GM12878 (cell line): Measurements from ENCODE around the gene SSBP4. TPM values are rescaled to one million over a fixed set of nuclear protein-coding genes. Genes with fewer than 3 reads are reported as not detected.

Source experiments
- ATAC-seq: fragments of 200-7000 bp; cut with Tn5 transposase; 3 replicates; pipeline ENCODE4 v1.9.1; 2020; ENCODE audit warnings: mild to moderate bottlenecking, moderate library complexity
- BruUV-seq: library from RNA; stranded (reverse); fragments of 400-500 nt; replicated peaks from 2 replicates; lab custom pipeline; 2021; lab: Mats Ljungman, UMichigan
- CTCF ChIA-PET: fragments of 300-600 bp; sonication (Branson Sonifier 250); formaldehyde crosslinking; extraction: SDS; loops from one replicate; lab custom pipeline; 2021; ENCODE audit warnings: inconsistent platforms; lab: Yijun Ruan, JAX
- POLR2A ChIA-PET: fragments of 350-600 bp; formaldehyde crosslinking; extraction: SDS; loops from one replicate; lab custom pipeline; 2021; ENCODE audit warnings: inconsistent platforms; lab: Charles Lee
- RAD21 ChIA-PET: fragments of 300-600 bp; sonication (Branson Sonifier 250); formaldehyde crosslinking; loops from one replicate; lab custom pipeline; 2023; ENCODE audit warnings: antibody characterized with exemption; ENCODE audit not compliant: unreplicated experiment; lab: Charles Lee
- SMC1A ChIA-PET: fragments of 300-600 bp; sonication (Branson Sonifier 250); formaldehyde crosslinking; loops from one replicate; lab custom pipeline; 2023; ENCODE audit not compliant: unreplicated experiment, uncharacterized antibody; lab: Charles Lee
- DNase-seq: peaks from one replicate; pipeline ENCODE4 v3.0.0-alpha.2; 2011; ENCODE audit warnings: low read depth, low spot score
- FAIRE-seq: peaks from 3 replicates; lab custom pipeline; 2011; peaks lifted over from hg19 to GRCh38; lab: Jason Lieb, UNC
- H2AFZ ChIP-seq: 2 replicates; pipeline ENCODE4 v1.6.0; 2011; ENCODE audit warnings: low read depth, low read length, control low read depth; ENCODE audit not compliant: control insufficient read depth
- H3K27ac ChIP-seq: 2 replicates; pipeline ENCODE4 v1.5.1; 2011; ENCODE audit warnings: control low read depth; ENCODE audit not compliant: control insufficient read depth, insufficient read depth
- H3K27me3 ChIP-seq, 2 experiments: replicated peaks in 1 of 2; 2 replicates each; pipeline versions ENCODE4 v1.6.0 to v1.6.1; 2011; ENCODE audit warnings: low read length in 1 of 2; ENCODE audit not compliant: control insufficient read depth in 2 of 2, insufficient read depth in 2 of 2
- H3K36me3 ChIP-seq, 2 experiments: 2 replicates each; pipeline ENCODE4 v1.5.1; 2011; ENCODE audit warnings: low read length in 1 of 2; ENCODE audit not compliant: control insufficient read depth in 2 of 2, insufficient read depth in 2 of 2
- H3K4me1 ChIP-seq: 2 replicates; pipeline ENCODE4 v1.6.1; 2011; ENCODE audit warnings: mild to moderate bottlenecking, low read length, moderate library complexity, mixed read lengths; ENCODE audit not compliant: control insufficient read depth, insufficient read depth
- H3K4me2 ChIP-seq: 2 replicates; pipeline ENCODE4 v1.6.0; 2011; ENCODE audit warnings: control low read depth; ENCODE audit not compliant: control insufficient read depth, insufficient read depth
- H3K4me3 ChIP-seq: fragments of 200-600 bp; sonication (generic); 2 replicates; pipeline ENCODE4 v1.5.1; 2016
- H3K79me2 ChIP-seq: 2 replicates; pipeline ENCODE4 v1.6.0; 2011; ENCODE audit warnings: low read length; ENCODE audit not compliant: control insufficient read depth, insufficient read depth
- H3K9ac ChIP-seq: 2 replicates; pipeline ENCODE4 v1.8.0; 2011; ENCODE audit warnings: low read length, control low read depth, mixed read lengths; ENCODE audit not compliant: control insufficient read depth, insufficient read depth
- H3K9me3 ChIP-seq: replicated peaks from 3 replicates; pipeline ENCODE4 v1.5.1; 2011; ENCODE audit warnings: mild to moderate bottlenecking, low read length; ENCODE audit not compliant: control insufficient read depth, insufficient read depth
- H4K20me1 ChIP-seq: 2 replicates; pipeline ENCODE4 v1.6.0; 2011; ENCODE audit not compliant: control insufficient read depth, insufficient read depth
- ATF7 ChIP-seq: fragments of 450-650 bp; IDR thresholded peaks from 2 replicates; pipeline ENCODE4 v1.6.1; 2016; ENCODE audit warnings: low read depth, mild to moderate bottlenecking
- BHLHE40 ChIP-seq, 2 experiments: fragments of 450-650 bp in 1 of 2; IDR thresholded peaks; 2 replicates each; pipeline ENCODE4 v1.6.1; 2011 to 2017; ENCODE audit warnings: low read depth in 2 of 2, borderline replicate concordance in 1 of 2, improper control_type of control experiment in 1 of 2, low read length in 1 of 2, mild to moderate bottlenecking in 1 of 2
- BRCA1 ChIP-seq: IDR thresholded peaks from 2 replicates; pipeline ENCODE4 v1.6.1; 2011; ENCODE audit warnings: low read depth, low read length, improper control_type of control experiment
- CHD2 ChIP-seq: IDR thresholded peaks from 2 replicates; pipeline ENCODE4 v1.6.1; 2011; ENCODE audit warnings: low read depth, low read length, improper control_type of control experiment, borderline replicate concordance
- CREB1 ChIP-seq: IDR thresholded peaks from 2 replicates; pipeline ENCODE4 v1.6.1; 2012; ENCODE audit warnings: low read depth, mild to moderate bottlenecking, inconsistent platforms
- E2F4 ChIP-seq: IDR thresholded peaks from 2 replicates; pipeline ENCODE4 v1.6.1; 2012; ENCODE audit warnings: low read depth, low read length, improper control_type of control experiment
- EP300 ChIP-seq, 2 experiments: fragments of 150-350 bp in 1 of 2; IDR thresholded peaks; 2 replicates each; pipeline ENCODE4 v1.6.1; 2011 to 2012; ENCODE audit warnings: low read depth in 2 of 2, low read length in 2 of 2, borderline replicate concordance in 1 of 2, improper control_type of control experiment in 1 of 2, inconsistent platforms in 1 of 2; ENCODE audit not compliant: control insufficient read depth in 1 of 2
- GATAD2B ChIP-seq: fragments of 450-650 bp; conservative IDR thresholded peaks from 2 replicates; pipeline ENCODE4 v1.6.1; 2017; ENCODE audit warnings: low read depth, mild to moderate bottlenecking, moderate library complexity
- PKNOX1 ChIP-seq: fragments of 450-650 bp; IDR thresholded peaks from 2 replicates; pipeline ENCODE4 v1.6.1; 2016; ENCODE audit warnings: mild to moderate bottlenecking
- POLR2A ChIP-seq: IDR thresholded peaks from 2 replicates; pipeline ENCODE4 v1.6.1; 2011; ENCODE audit warnings: low read depth, mild to moderate bottlenecking, low read length
- POLR2AphosphoS2 ChIP-seq: IDR thresholded peaks from 2 replicates; pipeline ENCODE4 v1.6.1; 2011; ENCODE audit warnings: low read depth, mild to moderate bottlenecking, low read length, improper control_type of control experiment, moderate library complexity
- TCF12 ChIP-seq: IDR thresholded peaks from 2 replicates; pipeline ENCODE4 v1.6.1; 2011; ENCODE audit warnings: low read depth, mild to moderate bottlenecking, low read length
- TCF3 ChIP-seq: IDR thresholded peaks from 2 replicates; pipeline ENCODE4 v1.6.1; 2012; ENCODE audit warnings: low read depth, mild to moderate bottlenecking, low read length, borderline replicate concordance; ENCODE audit not compliant: insufficient read depth
- ZNF687 ChIP-seq: fragments of 450-650 bp; IDR thresholded peaks from 2 replicates; pipeline ENCODE4 v1.6.1; 2017; ENCODE audit warnings: mild to moderate bottlenecking, moderate library complexity
- WGBS: methylation state at CpG from one replicate; pipeline ENCODE4 v1.1.6; 2016; ENCODE audit warnings: low lambda C conversion rate; ENCODE audit not compliant: insufficient replicate concordance, insufficient coverage; ENCODE audit errors: missing lambda C conversion rate; 5-methylcytosine and 5-hydroxymethylcytosine counted together
- in situ Hi-C: fragments of 300-500 bp; cut with MboI; formaldehyde crosslinking; loops from 9 replicates; pipeline ENCODE4 v1.14.3; 2018; ENCODE audit warnings: mixed read lengths
- intact Hi-C: fragments of 100-400 bp; cut with micrococcal nuclease; formaldehyde crosslinking; loops from one replicate; pipeline ENCODE4 v1.14.2; 2022; ENCODE audit not compliant: unreplicated experiment
- polyA plus RNA-seq, 11 experiments: library from polyadenylated mRNA; depleted of rRNA in 4 of 11; unstranded in 6 of 11; stranded (reverse) in 5 of 11; fragments of >200 nt; fragmentation: Nextera tagmentation in 4 of 11; fragmentation: Illumina TruSeq in 1 of 11; extraction: Ambion mirVana in 4 of 11; extraction: Trizol in 1 of 11; gene quantifications; 1 replicate in 1 of 11; 2 replicates in 10 of 11; pipeline versions ENCODE4 v1.2.1 to v1.2.3, GENCODE V29; 2011 to 2016; ENCODE audit warnings: inconsistent platforms in 2 of 11, missing spikeins in 2 of 11, low read depth in 1 of 11
- total RNA-seq, 4 experiments: library from RNA; depleted of rRNA in 3 of 4; stranded (reverse); fragments of >200 nt in 3 of 4; fragmentation: Illumina TruSeq in 1 of 4; extraction: Trizol in 1 of 4; gene quantifications; 2 replicates each; pipeline versions ENCODE4 v1.2.1 to v1.2.3, GENCODE V29; 2013 to 2021

The SSBP4 gene
- total and polyA plus RNA-seq, 10 of the 15 experiments (the other 5 are each of a cell fraction or from before 2014, with no cell fraction given) = 0.37 to 150 (median 38.9) TPM

GRCh38 chr19:18419699-18420460, 682 bp downstream of the SSBP4 start:
- H3K9me3 ChIP-seq = no peaks in the 10 kb centered on the region
- DNase-seq = no peak
- H3K9ac ChIP-seq = peak overlapping the region; percentile 73
- CTCF ChIA-PET = interaction anchor here (1.0 to 2.6 kb wide), 7 partner anchors 9 to 219 kb away, joined by 3 to 9 read pairs (median 6); partner anchors contain the start of gene KXD1
- BruUV-seq = no TSS peak
- H3K79me2 ChIP-seq = peaks cover 49% of the 10 kb centered on the region
- RAD21 ChIA-PET = interaction anchor here (0.7 to 1.7 kb wide), 5 partner anchors 20 to 216 kb away, joined by 3 to 6 read pairs (median 4); partner anchors contain the start of gene RAB3A
- 7% methylated on average over 43 of the region's 97 CpGs for WGBS
- peak; percentile 45 for ATAC-seq
- no peaks in the 10 kb centered on the region; a peak in 1 of 4 replicates for H3K36me3 ChIP-seq
- no peaks in the 10 kb centered on the region for H3K27me3 ChIP-seq
- H3K4me3 ChIP-seq = peak overlapping the region; percentile 87
- intact Hi-C loops = loop anchor here (10.0 kb wide), 1 partner anchor 215 kb away; the partner anchor contains the start of gene RAB3A
- in situ Hi-C loops = no loop called here
- H3K4me1 ChIP-seq = peaks cover 64% of the 10 kb centered on the region
- H3K4me2 ChIP-seq = peak overlapping the region; percentile 88
- FAIRE-seq = no peak
- SMC1A ChIA-PET = interaction anchor here (1.1 to 2.1 kb wide), 4 partner anchors 9 to 80 kb away, joined by 3 to 7 read pairs (median 4); no protein-coding TSS in a partner anchor
- POLR2A ChIA-PET = interaction anchor here (0.7 to 2.0 kb wide), 6 partner anchors 9 to 239 kb away, joined by 3 to 6 read pairs (median 3); no protein-coding TSS in a partner anchor
- peak overlapping the region; percentile 44; the same call in 1 of the 2 replicates for H2AFZ ChIP-seq
- H3K27ac ChIP-seq = peak overlapping the region; percentile 72
- H4K20me1 ChIP-seq = no peaks in the 10 kb centered on the region
- TF ChIP-seq ZNF687 = 0 out of 2 replicates have a peak, but pooled peaks have one; percentile 12
- no peak for TF ChIP-seq EP300 (IDR thresholded peaks at IDR 0.05; ENCODE audit: borderline replicate concordance in 1 of 2, control insufficient read depth in 1 of 2, low read depth in 2 of 2, low read length in 2 of 2)
- peak; percentile 48; the same call in 1 of the 2 replicates for TF ChIP-seq E2F4
- peak; percentile 56; the same call in 1 of the 2 replicates for TF ChIP-seq TCF3
- TF ChIP-seq TCF12 = peak; percentile 65; the same call in 1 of the 2 replicates
- 0 out of 2 replicates have a peak, but pooled peaks have one; percentile 4 for TF ChIP-seq GATAD2B
- no peak for TF ChIP-seq CREB1
- peak; percentile 86 for TF ChIP-seq CHD2
- no peak for TF ChIP-seq ATF7
- peak; percentile 67 for TF ChIP-seq BRCA1
- TF ChIP-seq POLR2AphosphoS2 = no peak
- 0 out of 2 replicates have a peak, but pooled peaks have one; percentile 12 for TF ChIP-seq PKNOX1
- TF ChIP-seq POLR2A = peak; percentile 71
- peak in 1 of 2 experiments; percentile 41; a peak in 2 of 4 replicates for TF ChIP-seq BHLHE40 (IDR thresholded peaks at IDR 0.05; ENCODE audit: borderline replicate concordance in 1 of 2, low read depth in 2 of 2, low read length in 1 of 2)
